ENCODE results near the gene HMSD. TPM values are rescaled to one million over a fixed set of nuclear protein-coding genes. Genes with fewer than 3 reads are reported as not detected.

The HMSD gene
- total and polyA plus RNA-seq, 2 of the 13 experiments (the other 11 are each of a cell fraction or from before 2014, with no cell fraction given) = not detected

DNA sequence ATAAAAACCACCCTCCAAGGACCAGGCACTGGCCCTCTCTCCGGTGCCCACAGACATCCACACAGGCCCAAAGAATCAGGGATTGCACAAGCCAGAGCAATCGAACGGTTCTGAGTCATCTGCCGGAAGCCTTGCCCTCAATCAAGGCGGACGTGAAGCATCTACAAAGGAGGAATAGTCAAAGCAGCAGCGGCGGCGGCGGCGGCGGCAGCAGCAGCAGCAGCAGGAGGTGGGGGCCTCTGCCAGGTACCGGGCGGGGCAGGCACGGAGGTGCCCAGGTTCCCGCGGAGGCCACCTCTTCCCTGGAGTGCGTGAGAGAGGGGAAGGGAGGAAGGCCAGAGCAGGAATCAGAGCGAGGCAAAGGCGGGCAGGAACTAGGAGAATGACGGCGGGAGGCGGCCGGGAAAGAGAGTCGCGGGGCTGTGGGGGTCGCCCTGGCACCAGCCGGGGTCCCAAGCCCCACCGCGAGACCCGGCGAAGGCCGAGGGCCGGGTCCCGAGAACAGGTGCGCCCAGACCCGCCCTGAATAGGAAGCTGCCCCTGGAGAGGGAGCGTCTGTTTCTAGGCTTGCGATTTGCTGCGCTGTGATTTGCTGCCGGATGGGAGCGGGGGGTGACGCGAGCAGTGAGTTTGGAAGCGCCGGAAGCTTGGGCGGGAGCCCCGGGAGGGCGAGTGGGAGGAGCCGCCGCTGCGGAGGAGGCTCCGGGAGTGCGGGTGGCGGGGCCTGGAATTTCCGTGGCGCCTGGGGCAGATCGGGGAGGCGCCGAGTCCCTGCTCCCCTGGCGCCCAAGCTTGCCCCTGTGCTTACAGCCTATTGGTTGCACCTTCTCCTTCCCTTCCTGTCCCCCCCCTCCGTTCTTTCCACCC is 21.1 kb downstream of the HMSD start, which contains the start of gene SERPINB8 (continued):
- TF ChIP-seq NFKB2 (CRISPR knock-in tag; IDR thresholded peaks at IDR 0.05; ENCODE audit: borderline replicate concordance) (peak; percentile 10; the same call in 1 of the 2 replicates), RARA (CRISPR knock-in tag; IDR thresholded peaks at IDR 0.05) (peak; percentile 9; the same call in 1 of the 2 replicates), IRF2 (CRISPR knock-in tag; IDR thresholded peaks at IDR 0.05) (peak; percentile 36; the same call in 1 of the 2 replicates), ZEB1 (IDR thresholded peaks at IDR 0.05; ENCODE audit: insufficient replicate concordance, low read depth) (no peak), SKI (IDR thresholded peaks at IDR 0.05; ENCODE audit: partially characterized antibody) (peak; percentile 26), SMAD1 (CRISPR knock-in tag; IDR thresholded peaks at IDR 0.05; ENCODE audit: borderline replicate concordance, low read depth) (0 out of 2 replicates have a peak, but pooled peaks have one; percentile 66), KDM4B (CRISPR knock-in tag; IDR thresholded peaks at IDR 0.05) (no peak), ARNT2 (CRISPR knock-in tag; IDR thresholded peaks at IDR 0.05; ENCODE audit: low read depth) (no peak), ZNF160 (CRISPR knock-in tag; IDR thresholded peaks at IDR 0.05) (no peak), MAF1 (CRISPR knock-in tag; IDR thresholded peaks at IDR 0.05; ENCODE audit: borderline replicate concordance) (0 out of 2 replicates have a peak, but pooled peaks have one; percentile 43), HNRNPLL (IDR thresholded peaks at IDR 0.05; ENCODE audit: low read depth, low read length, poor library complexity, severe bottlenecking) (peak; percentile 49), SALL2 (CRISPR knock-in tag; IDR thresholded peaks at IDR 0.05) (peak; percentile 71; the same call in 1 of the 2 replicates), ZZZ3 (CRISPR knock-in tag; IDR thresholded peaks at IDR 0.05; ENCODE audit: borderline replicate concordance) (no peak), XBP1 (CRISPR knock-in tag; IDR thresholded peaks at IDR 0.05) (no peak), STAT5B (CRISPR knock-in tag; IDR thresholded peaks at IDR 0.05) (no peak), ZFP41 (CRISPR knock-in tag; IDR thresholded peaks at IDR 0.05; ENCODE audit: borderline replicate concordance) (peak; percentile 52; the same call in 1 of the 2 replicates), ZNF274 (CRISPR knock-in tag; IDR thresholded peaks at IDR 0.05) (no peak), ZNF564 (CRISPR knock-in tag; IDR thresholded peaks at IDR 0.05) (no peak), SMARCE1 (IDR thresholded peaks at IDR 0.05; ENCODE audit: borderline replicate concordance) (no peak)
- TF ChIP-seq, protein P1, sequence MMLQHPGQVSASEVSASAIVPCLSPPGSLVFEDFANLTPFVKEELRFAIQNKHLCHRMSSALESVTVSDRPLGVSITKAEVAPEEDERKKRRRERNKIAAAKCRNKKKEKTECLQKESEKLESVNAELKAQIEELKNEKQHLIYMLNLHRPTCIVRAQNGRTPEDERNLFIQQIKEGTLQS (CRISPR knock-in tag; IDR thresholded peaks at IDR 0.05) = peak; percentile 85
- TF ChIP-seq, protein P2, sequence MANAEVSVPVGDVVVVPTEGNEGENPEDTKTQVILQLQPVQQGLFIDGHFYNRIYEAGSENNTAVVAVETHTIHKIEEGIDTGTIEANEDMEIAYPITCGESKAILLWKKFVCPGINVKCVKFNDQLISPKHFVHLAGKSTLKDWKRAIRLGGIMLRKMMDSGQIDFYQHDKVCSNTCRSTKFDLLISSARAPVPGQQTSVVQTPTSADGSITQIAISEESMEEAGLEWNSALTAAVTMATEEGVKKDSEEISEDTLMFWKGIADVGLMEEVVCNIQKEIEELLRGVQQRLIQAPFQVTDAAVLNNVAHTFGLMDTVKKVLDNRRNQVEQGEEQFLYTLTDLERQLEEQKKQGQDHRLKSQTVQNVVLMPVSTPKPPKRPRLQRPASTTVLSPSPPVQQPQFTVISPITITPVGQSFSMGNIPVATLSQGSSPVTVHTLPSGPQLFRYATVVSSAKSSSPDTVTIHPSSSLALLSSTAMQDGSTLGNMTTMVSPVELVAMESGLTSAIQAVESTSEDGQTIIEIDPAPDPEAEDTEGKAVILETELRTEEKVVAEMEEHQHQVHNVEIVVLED (CRISPR knock-in tag; IDR thresholded peaks at IDR 0.05; ENCODE audit: borderline replicate concordance) = peak; percentile 56; the same call in 1 of the 2 replicates
- TF ChIP-seq, protein P3, sequence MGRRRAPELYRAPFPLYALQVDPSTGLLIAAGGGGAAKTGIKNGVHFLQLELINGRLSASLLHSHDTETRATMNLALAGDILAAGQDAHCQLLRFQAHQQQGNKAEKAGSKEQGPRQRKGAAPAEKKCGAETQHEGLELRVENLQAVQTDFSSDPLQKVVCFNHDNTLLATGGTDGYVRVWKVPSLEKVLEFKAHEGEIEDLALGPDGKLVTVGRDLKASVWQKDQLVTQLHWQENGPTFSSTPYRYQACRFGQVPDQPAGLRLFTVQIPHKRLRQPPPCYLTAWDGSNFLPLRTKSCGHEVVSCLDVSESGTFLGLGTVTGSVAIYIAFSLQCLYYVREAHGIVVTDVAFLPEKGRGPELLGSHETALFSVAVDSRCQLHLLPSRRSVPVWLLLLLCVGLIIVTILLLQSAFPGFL (CRISPR knock-in tag; IDR thresholded peaks at IDR 0.05) = no peak
- TF ChIP-seq, protein P4, sequence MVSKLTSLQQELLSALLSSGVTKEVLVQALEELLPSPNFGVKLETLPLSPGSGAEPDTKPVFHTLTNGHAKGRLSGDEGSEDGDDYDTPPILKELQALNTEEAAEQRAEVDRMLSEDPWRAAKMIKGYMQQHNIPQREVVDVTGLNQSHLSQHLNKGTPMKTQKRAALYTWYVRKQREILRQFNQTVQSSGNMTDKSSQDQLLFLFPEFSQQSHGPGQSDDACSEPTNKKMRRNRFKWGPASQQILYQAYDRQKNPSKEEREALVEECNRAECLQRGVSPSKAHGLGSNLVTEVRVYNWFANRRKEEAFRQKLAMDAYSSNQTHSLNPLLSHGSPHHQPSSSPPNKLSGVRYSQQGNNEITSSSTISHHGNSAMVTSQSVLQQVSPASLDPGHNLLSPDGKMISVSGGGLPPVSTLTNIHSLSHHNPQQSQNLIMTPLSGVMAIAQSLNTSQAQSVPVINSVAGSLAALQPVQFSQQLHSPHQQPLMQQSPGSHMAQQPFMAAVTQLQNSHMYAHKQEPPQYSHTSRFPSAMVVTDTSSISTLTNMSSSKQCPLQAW (CRISPR knock-in tag; IDR thresholded peaks at IDR 0.05) = 0 out of 2 replicates have a peak, but pooled peaks have one; percentile 39
